NT2/D1 (cell line): ENCODE data around the gene TENM3.

Experiments
- SUZ12 ChIP-seq: IDR thresholded peaks from 2 replicates; pipeline ENCODE4 v1.6.1; 2011; ENCODE audit not compliant: insufficient read length, insufficient read depth; ENCODE audit errors: extremely low read depth
- YY1 ChIP-seq: IDR thresholded peaks from 2 replicates; pipeline ENCODE4 v1.6.1; 2011; ENCODE audit not compliant: insufficient read length, insufficient read depth

DNA sequence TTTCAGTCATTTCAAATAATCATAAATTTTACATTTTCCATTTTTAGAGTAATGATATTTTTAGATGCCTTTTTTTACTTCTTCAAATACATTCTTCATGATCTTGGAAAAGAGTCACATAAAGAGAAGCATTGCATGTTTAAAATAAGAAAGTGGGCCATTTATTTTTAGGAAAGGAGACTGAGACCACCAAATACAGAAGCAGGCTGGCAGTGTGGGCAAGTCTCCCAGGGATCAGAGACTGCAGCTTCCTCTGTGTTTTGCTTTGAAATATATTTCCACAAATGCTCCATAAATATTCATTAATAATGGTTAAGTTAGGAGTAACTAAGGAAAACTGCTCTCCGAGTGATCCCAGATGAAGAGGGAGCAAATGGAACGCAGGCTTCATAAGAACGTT, 397.3 kb downstream of the TENM3 start:
- TF ChIP-seq YY1 (no peak), SUZ12 (no peak)
